HEK293 (cell line): ENCODE results near the gene MKNK2.

Source experiments
- AEBP2 ChIP-seq: fragments of 450-650 bp; formaldehyde crosslinking; IDR thresholded peaks from 2 replicates; pipeline ENCODE4 v1.5.1; 2016; ENCODE audit warnings: missing biosample characterization, missing genetic modification characterization, borderline replicate concordance
- GLIS1 ChIP-seq: fragments of 450-650 bp; formaldehyde crosslinking; IDR thresholded peaks from 2 replicates; pipeline ENCODE4 v1.5.1; 2016; ENCODE audit warnings: missing biosample characterization, missing genetic modification characterization
- KLF8 ChIP-seq: fragments of 450-650 bp; formaldehyde crosslinking; IDR thresholded peaks from 2 replicates; pipeline ENCODE4 v1.5.1; 2016; ENCODE audit warnings: missing biosample characterization, missing genetic modification characterization
- PRDM10 ChIP-seq: fragments of 450-650 bp; formaldehyde crosslinking; IDR thresholded peaks from 2 replicates; pipeline ENCODE4 v1.5.1; 2016; ENCODE audit warnings: missing biosample characterization, missing genetic modification characterization
- SCRT2 ChIP-seq: fragments of 450-650 bp; formaldehyde crosslinking; IDR thresholded peaks from 2 replicates; pipeline ENCODE4 v1.5.1; 2016; ENCODE audit warnings: missing biosample characterization, missing genetic modification characterization
- SP7 ChIP-seq: fragments of 450-650 bp; formaldehyde crosslinking; IDR thresholded peaks from 2 replicates; pipeline ENCODE4 v1.5.1; 2016; ENCODE audit warnings: missing biosample characterization, missing genetic modification characterization
- ZEB2 ChIP-seq: fragments of 450-650 bp; formaldehyde crosslinking; IDR thresholded peaks from 2 replicates; pipeline ENCODE4 v1.5.1; 2016; ENCODE audit warnings: missing biosample characterization, missing genetic modification characterization
- ZIC2 ChIP-seq: fragments of 450-650 bp; formaldehyde crosslinking; IDR thresholded peaks from 2 replicates; pipeline ENCODE4 v1.5.1; 2016; ENCODE audit warnings: missing biosample characterization, missing genetic modification characterization
- ZNF266 ChIP-seq: fragments of 450-650 bp; formaldehyde crosslinking; IDR thresholded peaks from 2 replicates; pipeline ENCODE4 v1.5.1; 2016; ENCODE audit warnings: missing biosample characterization, missing genetic modification characterization, low read depth
- ZNF274 ChIP-seq, 2 experiments: fragments of 200-500 bp in 1 of 2; fragments of 450-650 bp in 1 of 2; sonication (Bioruptor generic) in 1 of 2; formaldehyde crosslinking in 1 of 2; IDR thresholded peaks; 2 replicates each; pipeline versions ENCODE4 v1.5.1 to v1.6.1; 2014 to 2016; ENCODE audit warnings: borderline replicate concordance in 1 of 2, inconsistent platforms in 1 of 2, low read length in 1 of 2, missing biosample characterization in 1 of 2, missing genetic modification characterization in 1 of 2
- ZNF354C ChIP-seq: fragments of 450-650 bp; formaldehyde crosslinking; IDR thresholded peaks from 2 replicates; pipeline ENCODE4 v1.5.1; 2016; ENCODE audit warnings: missing biosample characterization, missing genetic modification characterization, low read depth, borderline replicate concordance
- ZNF398 ChIP-seq: fragments of 450-650 bp; formaldehyde crosslinking; IDR thresholded peaks from 2 replicates; pipeline ENCODE4 v1.5.1; 2017; ENCODE audit warnings: missing biosample characterization, missing genetic modification characterization
- ZNF510 ChIP-seq: fragments of 450-650 bp; formaldehyde crosslinking; IDR thresholded peaks from 2 replicates; pipeline ENCODE4 v1.5.1; 2018; ENCODE audit warnings: mild to moderate bottlenecking, missing genetic modification characterization, missing biosample characterization; ENCODE audit not compliant: insufficient replicate concordance
- ZNF561 ChIP-seq: fragments of 450-650 bp; IDR thresholded peaks from 2 replicates; pipeline ENCODE4 v1.5.1; 2018; ENCODE audit warnings: missing biosample characterization, missing genetic modification characterization, borderline replicate concordance
- ZNF600 ChIP-seq: fragments of 450-650 bp; formaldehyde crosslinking; IDR thresholded peaks from 2 replicates; pipeline ENCODE4 v1.5.1; 2016; ENCODE audit warnings: missing biosample characterization, missing genetic modification characterization
- ZNF623 ChIP-seq: fragments of 450-650 bp; formaldehyde crosslinking; IDR thresholded peaks from 2 replicates; pipeline ENCODE4 v1.5.1; 2016; ENCODE audit warnings: missing biosample characterization, missing genetic modification characterization
- ZNF629 ChIP-seq: fragments of 450-650 bp; formaldehyde crosslinking; IDR thresholded peaks from 2 replicates; pipeline ENCODE4 v1.5.1; 2017; ENCODE audit warnings: missing biosample characterization, missing genetic modification characterization
- ZNF654 ChIP-seq: fragments of 450-650 bp; formaldehyde crosslinking; IDR thresholded peaks from 2 replicates; pipeline ENCODE4 v1.5.1; 2016; ENCODE audit warnings: low read depth, missing biosample characterization, missing genetic modification characterization
- ZNF660 ChIP-seq: fragments of 450-650 bp; IDR thresholded peaks from 2 replicates; pipeline ENCODE4 v1.5.1; 2018; ENCODE audit warnings: missing biosample characterization, mild to moderate bottlenecking, missing genetic modification characterization
- ZNF664 ChIP-seq: fragments of 450-650 bp; formaldehyde crosslinking; IDR thresholded peaks from 2 replicates; pipeline ENCODE4 v1.5.1; 2016; ENCODE audit warnings: missing biosample characterization, missing genetic modification characterization
- ZNF692 ChIP-seq: fragments of 450-650 bp; formaldehyde crosslinking; IDR thresholded peaks from 2 replicates; pipeline ENCODE4 v1.5.1; 2016; ENCODE audit warnings: missing biosample characterization, missing genetic modification characterization
- ZSCAN30 ChIP-seq: fragments of 450-650 bp; IDR thresholded peaks from 2 replicates; pipeline ENCODE4 v1.5.1; 2018; ENCODE audit warnings: missing biosample characterization, mild to moderate bottlenecking, missing genetic modification characterization, moderate library complexity
- TF ChIP-seq, protein P1 (sequence below): fragments of 450-650 bp; formaldehyde crosslinking; IDR thresholded peaks from 2 replicates; pipeline ENCODE4 v1.5.1; 2016; ENCODE audit warnings: missing biosample characterization, missing genetic modification characterization
- TF ChIP-seq, protein P2 (sequence below): fragments of 450-650 bp; formaldehyde crosslinking; IDR thresholded peaks from 2 replicates; pipeline ENCODE4 v1.5.1; 2017; ENCODE audit warnings: missing biosample characterization, missing genetic modification characterization
- TF ChIP-seq, protein P3 (sequence below): fragments of 450-650 bp; IDR thresholded peaks from 2 replicates; pipeline ENCODE4 v1.5.1; 2018; ENCODE audit warnings: missing biosample characterization, mild to moderate bottlenecking, missing genetic modification characterization

Gene MKNK2

DNA sequence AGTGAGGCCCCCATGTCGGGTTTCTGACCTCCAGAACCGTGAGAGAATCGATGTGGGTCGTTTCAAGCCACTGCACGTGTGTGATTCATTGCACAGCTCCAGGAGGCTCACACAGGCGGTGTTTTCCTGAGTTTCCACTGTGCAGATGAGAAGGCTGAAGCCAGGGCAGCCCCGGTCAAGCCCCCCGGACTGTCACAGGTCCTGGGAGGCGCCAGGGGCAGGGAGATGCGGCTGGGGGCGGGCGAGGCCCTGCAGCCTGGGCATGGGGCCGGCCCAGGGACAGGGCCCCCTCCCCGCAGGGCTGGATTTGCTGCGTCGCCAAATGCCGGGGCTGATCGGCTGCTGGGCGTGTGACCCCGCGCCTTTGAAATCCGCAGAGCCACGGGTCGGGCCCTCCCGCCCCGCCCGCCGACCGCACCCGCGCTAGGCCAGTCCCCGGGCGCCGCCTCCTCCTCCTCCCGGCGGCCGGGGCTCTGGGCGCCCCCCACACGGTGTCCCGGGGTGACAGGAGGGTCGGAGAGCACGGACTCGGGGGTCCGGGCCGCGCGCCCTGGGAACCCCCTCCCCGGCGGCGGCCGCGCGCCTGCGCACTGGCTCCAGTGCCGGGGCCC is 9.9 kb upstream of the MKNK2 start (continued):
- TF ChIP-seq ZNF654 (tag by site-specific recombination) (no peak), ZNF561 (no peak; the same call in 1 of the 2 replicates), ZNF510 (no peak), ZNF266 (tag by site-specific recombination) (no peak), SCRT2 (tag by site-specific recombination) (0 out of 2 replicates have a peak, but pooled peaks have one; percentile 19), SP7 (tag by site-specific recombination) (peak; percentile 40; the same call in 1 of the 2 replicates), ZNF629 (no peak), ZNF664 (tag by site-specific recombination) (no peak), ZNF600 (tag by site-specific recombination) (0 out of 2 replicates have a peak, but pooled peaks have one; percentile 20), KLF8 (tag by site-specific recombination) (peak; percentile 62), ZEB2 (peak; percentile 30; the same call in 1 of the 2 replicates), ZNF398 (tag by site-specific recombination) (peak; percentile 8; the same call in 1 of the 2 replicates), AEBP2 (tag by site-specific recombination) (no peak), PRDM10 (no peak), GLIS1 (peak; percentile 96), ZNF274 (IDR thresholded peaks at IDR 0.05; ENCODE audit: low read length) (no peak), ZNF274 (tag by site-specific recombination; IDR thresholded peaks at IDR 0.05; ENCODE audit: borderline replicate concordance) (no peak), ZNF354C (tag by site-specific recombination) (no peak), ZIC2 (tag by site-specific recombination) (peak; percentile 87), ZSCAN30 (peak; percentile 34; the same call in 1 of the 2 replicates), ZNF660 (tag by site-specific recombination) (0 out of 2 replicates have a peak, but pooled peaks have one; percentile 27), ZNF692 (peak; percentile 65), ZNF623 (no peak)
- TF ChIP-seq, protein P1, sequence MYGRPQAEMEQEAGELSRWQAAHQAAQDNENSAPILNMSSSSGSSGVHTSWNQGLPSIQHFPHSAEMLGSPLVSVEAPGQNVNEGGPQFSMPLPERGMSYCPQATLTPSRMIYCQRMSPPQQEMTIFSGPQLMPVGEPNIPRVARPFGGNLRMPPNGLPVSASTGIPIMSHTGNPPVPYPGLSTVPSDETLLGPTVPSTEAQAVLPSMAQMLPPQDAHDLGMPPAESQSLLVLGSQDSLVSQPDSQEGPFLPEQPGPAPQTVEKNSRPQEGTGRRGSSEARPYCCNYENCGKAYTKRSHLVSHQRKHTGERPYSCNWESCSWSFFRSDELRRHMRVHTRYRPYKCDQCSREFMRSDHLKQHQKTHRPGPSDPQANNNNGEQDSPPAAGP (tag by site-specific recombination): 0 out of 2 replicates have a peak, but pooled peaks have one; percentile 42
- TF ChIP-seq, protein P2, sequence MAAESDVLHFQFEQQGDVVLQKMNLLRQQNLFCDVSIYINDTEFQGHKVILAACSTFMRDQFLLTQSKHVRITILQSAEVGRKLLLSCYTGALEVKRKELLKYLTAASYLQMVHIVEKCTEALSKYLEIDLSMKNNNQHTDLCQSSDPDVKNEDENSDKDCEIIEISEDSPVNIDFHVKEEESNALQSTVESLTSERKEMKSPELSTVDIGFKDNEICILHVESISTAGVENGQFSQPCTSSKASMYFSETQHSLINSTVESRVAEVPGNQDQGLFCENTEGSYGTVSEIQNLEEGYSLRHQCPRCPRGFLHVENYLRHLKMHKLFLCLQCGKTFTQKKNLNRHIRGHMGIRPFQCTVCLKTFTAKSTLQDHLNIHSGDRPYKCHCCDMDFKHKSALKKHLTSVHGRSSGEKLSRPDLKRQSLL (tag by site-specific recombination): no peak
- TF ChIP-seq, protein P3, sequence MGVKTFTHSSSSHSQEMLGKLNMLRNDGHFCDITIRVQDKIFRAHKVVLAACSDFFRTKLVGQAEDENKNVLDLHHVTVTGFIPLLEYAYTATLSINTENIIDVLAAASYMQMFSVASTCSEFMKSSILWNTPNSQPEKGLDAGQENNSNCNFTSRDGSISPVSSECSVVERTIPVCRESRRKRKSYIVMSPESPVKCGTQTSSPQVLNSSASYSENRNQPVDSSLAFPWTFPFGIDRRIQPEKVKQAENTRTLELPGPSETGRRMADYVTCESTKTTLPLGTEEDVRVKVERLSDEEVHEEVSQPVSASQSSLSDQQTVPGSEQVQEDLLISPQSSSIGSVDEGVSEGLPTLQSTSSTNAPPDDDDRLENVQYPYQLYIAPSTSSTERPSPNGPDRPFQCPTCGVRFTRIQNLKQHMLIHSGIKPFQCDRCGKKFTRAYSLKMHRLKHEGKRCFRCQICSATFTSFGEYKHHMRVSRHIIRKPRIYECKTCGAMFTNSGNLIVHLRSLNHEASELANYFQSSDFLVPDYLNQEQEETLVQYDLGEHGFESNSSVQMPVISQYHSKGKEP (tag by site-specific recombination): no peak
